ENCODE data around the gene SBNO2. TPM values are rescaled to one million over a fixed set of nuclear protein-coding genes. Genes with fewer than 3 reads are reported as not detected.

SBNO2 gene
- total and polyA plus RNA-seq, 9 of the 15 experiments (the other 6 are each of a cell fraction or from before 2014, with no cell fraction given) = 0.01 to 46.2 (median 6.7) TPM

- TF ChIP-seq ZNF407 (IDR thresholded peaks at IDR 0.05; ENCODE audit: low read depth) (no peak), NCOA2 (IDR thresholded peaks at IDR 0.05; ENCODE audit: partially characterized antibody in 2 of 2) (no peak), THRAP3 (IDR thresholded peaks at IDR 0.05; ENCODE audit: borderline replicate concordance) (no peak), NCOA1 (IDR thresholded peaks at IDR 0.05; ENCODE audit: low read depth) (no peak), CBFA2T3 (IDR thresholded peaks at IDR 0.05) (no peak), ZFP36 (IDR thresholded peaks at IDR 0.05; ENCODE audit: low read depth, low read length, partially characterized antibody) (no peak), ZNF318 (IDR thresholded peaks at IDR 0.05; ENCODE audit: borderline replicate concordance in 1 of 2, low read depth in 1 of 2) (no peak), YY1 (IDR thresholded peaks at IDR 0.05; ENCODE audit: borderline replicate concordance in 1 of 3, control insufficient read depth in 1 of 3, extremely low read depth in 1 of 3, insufficient read depth in 3 of 3, insufficient read length in 1 of 3, insufficient replicate concordance in 2 of 3, low read depth in 1 of 3, low read length in 2 of 3) (no peak), ILF3 (IDR thresholded peaks at IDR 0.05; ENCODE audit: borderline replicate concordance) (no peak), SMARCA4 (IDR thresholded peaks at IDR 0.05) (no peak)
Measured at GRCh38 chr19:1105008-1105872, 68.8 kb downstream of the SBNO2 start (continued).
